Measurements from ENCODE around the gene DCDC1.
"Not testable (repeated sequence)": the region's sequence is repeated elsewhere in the genome, so short reads cannot be mapped to it uniquely, and the experiment has no call there.

Gene DCDC1

DNA sequence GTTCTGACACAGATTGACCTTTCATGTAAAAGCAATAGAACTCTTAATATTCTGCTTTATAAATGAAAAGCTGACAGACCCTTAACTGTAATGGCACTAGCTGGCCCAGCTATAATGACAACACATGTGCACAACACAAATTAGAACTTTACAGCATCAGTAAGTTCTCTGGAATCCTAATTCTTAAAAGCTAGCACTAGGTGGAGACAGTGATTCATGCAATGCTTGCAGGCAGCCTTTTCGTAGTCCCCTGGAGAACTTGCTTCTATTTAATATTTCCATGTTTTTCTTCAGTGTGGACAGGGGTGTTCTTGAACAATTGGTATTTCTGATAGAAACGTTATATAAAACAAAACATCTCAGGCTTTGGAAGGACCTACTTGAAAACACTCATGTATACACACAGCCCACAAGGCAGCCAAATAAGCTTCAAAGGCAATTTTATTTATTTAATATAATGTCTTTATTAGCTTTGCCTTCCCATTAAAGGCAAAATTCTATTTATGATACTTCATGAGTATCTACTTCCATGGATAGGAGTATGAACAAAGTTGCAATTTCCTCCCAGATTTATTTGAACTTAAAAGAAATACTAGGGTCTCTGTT is 409.0 kb downstream of the DCDC1 start:
- Histone ChIP-seq H3K27me3 (ENCODE audit: insufficient read depth, low read length) (no peaks in the 10 kb centered on the region), H3K27ac (ENCODE audit: low read depth, low read length) (no peak overlapping the region), H3K4me3 (ENCODE audit: low read depth, low read length) (no peak overlapping the region)

DNA sequence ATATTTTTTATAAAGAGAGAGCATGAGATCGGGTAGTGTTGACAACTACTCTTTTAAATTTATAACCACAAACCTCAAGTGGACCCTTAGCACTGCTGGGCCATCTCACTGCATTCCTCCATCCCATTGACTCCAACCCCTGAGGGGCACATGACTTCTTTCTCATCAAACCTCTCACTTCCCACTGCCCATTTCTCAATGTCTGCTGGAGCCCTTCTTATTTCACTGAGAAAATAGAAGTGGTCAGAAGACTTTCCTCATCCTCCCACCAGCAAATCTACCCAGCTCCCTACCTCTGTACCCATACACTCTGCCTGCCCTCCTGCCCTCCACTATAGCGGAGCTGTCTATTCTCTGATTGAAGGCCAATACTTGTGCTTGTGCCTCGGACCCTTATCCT is 412.8 kb downstream of the DCDC1 start:
- no peak overlapping the region for H3K4me3 ChIP-seq (ENCODE audit: low read depth, low read length)
- no peaks in the 10 kb centered on the region for H3K79me2 ChIP-seq (ENCODE audit: control insufficient read depth, insufficient read depth, low read length, unreplicated experiment)
- no peaks in the 10 kb centered on the region for H3K4me1 ChIP-seq (ENCODE audit: control insufficient read depth, insufficient read depth, low read length, unreplicated experiment)
- no peaks in the 10 kb centered on the region for H3K27me3 ChIP-seq (ENCODE audit: insufficient read depth, low read length)
- H3K36me3 ChIP-seq (ENCODE audit: insufficient read depth, low read length), result no peaks in the 10 kb centered on the region
- no peak overlapping the region for H2AFZ ChIP-seq (ENCODE audit: low read length, unreplicated experiment)
- H3K27ac ChIP-seq (ENCODE audit: low read depth, low read length), result no peak overlapping the region

More for the DNA sequence above, 409.0 kb downstream of the DCDC1 start:
- H3K36me3 ChIP-seq (ENCODE audit: insufficient read depth, low read length), result no peaks in the 10 kb centered on the region
- H2AFZ ChIP-seq (ENCODE audit: low read length, unreplicated experiment), result no peak overlapping the region
- H3K4me1 ChIP-seq (ENCODE audit: control insufficient read depth, insufficient read depth, low read length, unreplicated experiment), result no peaks in the 10 kb centered on the region
- H3K79me2 ChIP-seq (ENCODE audit: control insufficient read depth, insufficient read depth, low read length, unreplicated experiment), result no peaks in the 10 kb centered on the region

DNA sequence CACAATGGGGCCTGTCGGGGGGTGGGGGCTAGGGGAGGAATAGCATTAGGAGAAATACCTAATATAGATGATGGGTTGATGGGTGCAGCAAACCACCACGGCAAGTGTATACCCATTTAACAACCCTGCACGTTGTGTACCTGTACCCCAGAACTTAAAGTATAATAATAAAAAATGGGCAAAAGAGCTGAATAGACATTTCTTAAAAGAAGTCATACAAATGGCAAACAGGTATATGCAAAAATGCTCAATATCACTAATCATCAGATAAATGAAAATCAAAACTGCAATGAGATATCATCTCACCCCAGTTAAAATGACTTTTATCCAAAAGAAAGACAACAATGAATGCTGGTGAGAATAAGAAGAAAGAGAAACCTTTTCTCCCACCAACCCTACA is 419.7 kb downstream of the DCDC1 start:
- no peaks in the 10 kb centered on the region for H3K4me1 ChIP-seq (ENCODE audit: control insufficient read depth, insufficient read depth, low read length, unreplicated experiment)
- H3K27ac ChIP-seq (ENCODE audit: low read depth, low read length), result no peak overlapping the region
- H3K4me3 ChIP-seq (ENCODE audit: low read depth, low read length), result no peak overlapping the region
- H2AFZ ChIP-seq (ENCODE audit: low read length, unreplicated experiment), result no peak overlapping the region
- H3K79me2 ChIP-seq (ENCODE audit: control insufficient read depth, insufficient read depth, low read length, unreplicated experiment), result no peaks in the 10 kb centered on the region
- H3K36me3 ChIP-seq (ENCODE audit: insufficient read depth, low read length), result no peaks in the 10 kb centered on the region
- no peaks in the 10 kb centered on the region for H3K27me3 ChIP-seq (ENCODE audit: insufficient read depth, low read length)

DNA sequence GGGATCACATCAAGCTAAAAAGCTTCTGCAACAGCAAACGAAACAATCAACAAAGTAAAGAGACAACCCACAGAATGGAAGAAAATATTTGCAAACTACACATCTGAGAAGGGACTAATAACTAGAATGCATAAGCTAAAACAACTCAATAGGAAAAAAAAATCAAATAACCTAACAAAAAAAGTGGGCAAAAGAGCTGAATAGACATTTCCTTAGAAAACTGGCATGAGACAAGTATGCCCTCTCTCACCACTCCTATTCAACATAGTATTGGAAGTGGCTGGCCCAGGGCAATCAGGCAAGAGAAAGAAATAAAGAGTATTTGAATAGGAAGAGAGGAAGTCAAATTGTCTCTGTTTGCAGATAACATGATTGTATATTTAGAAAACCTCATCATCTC is 421.8 kb downstream of the DCDC1 start:
- not testable (repeated sequence) for H3K4me1 ChIP-seq (ENCODE audit: control insufficient read depth, insufficient read depth, low read length, unreplicated experiment); H2AFZ ChIP-seq (ENCODE audit: low read length, unreplicated experiment); H3K36me3 ChIP-seq (ENCODE audit: insufficient read depth, low read length); H3K79me2 ChIP-seq (ENCODE audit: control insufficient read depth, insufficient read depth, low read length, unreplicated experiment); H3K27ac ChIP-seq (ENCODE audit: low read depth, low read length); H3K27me3 ChIP-seq (ENCODE audit: insufficient read depth, low read length); H3K4me3 ChIP-seq (ENCODE audit: low read depth, low read length)

DNA sequence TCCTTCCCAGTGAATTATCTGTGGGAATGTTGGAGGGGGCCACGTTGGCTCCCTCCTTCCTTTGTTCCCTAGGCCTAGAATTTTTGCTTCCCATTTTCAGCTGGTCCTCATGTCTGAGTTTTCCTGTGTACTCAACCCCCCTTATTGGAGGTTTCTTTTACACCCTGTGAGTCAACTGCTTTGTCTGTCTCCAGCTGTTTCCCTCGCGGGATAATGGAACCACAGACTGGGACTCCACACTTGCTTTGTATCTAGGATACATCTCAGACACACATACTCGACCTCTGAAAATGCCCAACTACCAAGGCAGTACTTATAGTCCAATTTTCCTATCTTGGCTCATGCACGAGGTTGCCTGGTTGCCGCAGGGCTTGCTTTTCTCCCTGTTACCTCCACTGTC is 430.7 kb downstream of the DCDC1 start:
- Histone ChIP-seq H3K27me3 (ENCODE audit: insufficient read depth, low read length) (peaks cover 3% of the 10 kb centered on the region; the same call in 1 of the 2 replicates), H2AFZ (ENCODE audit: low read length, unreplicated experiment) (no peak overlapping the region), H3K36me3 (ENCODE audit: insufficient read depth, low read length) (no peaks in the 10 kb centered on the region), H3K27ac (ENCODE audit: low read depth, low read length) (no peak overlapping the region), H3K4me3 (ENCODE audit: low read depth, low read length) (no peak overlapping the region), H3K4me1 (ENCODE audit: control insufficient read depth, insufficient read depth, low read length, unreplicated experiment) (no peaks in the 10 kb centered on the region), H3K79me2 (ENCODE audit: control insufficient read depth, insufficient read depth, low read length, unreplicated experiment) (no peaks in the 10 kb centered on the region)

DNA sequence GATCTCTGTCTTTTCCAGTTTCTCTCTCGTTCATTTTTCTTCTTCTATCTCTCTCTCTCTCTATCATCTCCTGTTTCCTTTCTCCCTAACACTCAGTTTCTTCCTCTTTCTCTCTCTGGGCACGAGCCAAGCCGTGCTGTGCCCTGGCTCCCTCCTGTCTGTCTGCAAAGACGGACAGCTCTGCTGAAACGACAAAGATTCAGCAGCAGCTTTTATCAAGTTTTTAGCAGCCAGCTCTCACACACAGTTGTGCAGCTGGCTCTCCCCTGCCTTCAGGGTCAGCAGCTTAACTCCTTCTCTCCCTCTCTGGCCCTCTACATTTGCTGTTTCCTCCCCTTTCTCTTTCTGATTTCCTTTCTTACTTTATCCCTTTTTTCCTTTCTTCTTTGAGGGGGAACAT is 431.4 kb downstream of the DCDC1 start:
- H3K4me1 ChIP-seq (ENCODE audit: control insufficient read depth, insufficient read depth, low read length, unreplicated experiment), result no peaks in the 10 kb centered on the region
- peaks cover 3% of the 10 kb centered on the region; the same call in 1 of the 2 replicates for H3K27me3 ChIP-seq (ENCODE audit: insufficient read depth, low read length)
- no peaks in the 10 kb centered on the region for H3K79me2 ChIP-seq (ENCODE audit: control insufficient read depth, insufficient read depth, low read length, unreplicated experiment)
- no peaks in the 10 kb centered on the region for H3K36me3 ChIP-seq (ENCODE audit: insufficient read depth, low read length)
- no peak overlapping the region for H3K4me3 ChIP-seq (ENCODE audit: low read depth, low read length)
- H2AFZ ChIP-seq (ENCODE audit: low read length, unreplicated experiment), result no peak overlapping the region
- no peak overlapping the region for H3K27ac ChIP-seq (ENCODE audit: low read depth, low read length)

DNA sequence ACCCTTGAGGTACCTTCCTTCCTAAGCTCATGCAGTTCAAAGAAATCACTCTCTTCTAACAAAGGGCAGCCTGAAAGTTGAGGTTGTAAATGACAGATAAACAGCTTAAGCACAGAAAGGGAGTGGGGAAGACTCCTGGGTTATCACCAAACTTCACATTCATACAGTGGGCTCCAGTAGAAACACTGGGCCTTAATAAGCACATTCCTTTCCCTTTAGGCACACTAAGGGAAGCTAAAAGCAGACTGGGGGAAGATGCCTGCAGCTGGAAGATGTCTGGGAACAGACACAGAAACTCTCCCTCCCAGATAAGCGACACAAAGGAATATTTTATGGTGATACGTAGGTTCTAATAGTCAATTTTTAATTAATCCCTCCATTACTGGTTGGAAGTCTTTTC is 433.0 kb downstream of the DCDC1 start:
- Histone ChIP-seq H3K27ac (ENCODE audit: low read depth, low read length) (no peak overlapping the region), H3K4me1 (ENCODE audit: control insufficient read depth, insufficient read depth, low read length, unreplicated experiment) (no peaks in the 10 kb centered on the region), H2AFZ (ENCODE audit: low read length, unreplicated experiment) (no peak overlapping the region), H3K27me3 (ENCODE audit: insufficient read depth, low read length) (no peaks in the 10 kb centered on the region), H3K4me3 (ENCODE audit: low read depth, low read length) (no peak overlapping the region), H3K79me2 (ENCODE audit: control insufficient read depth, insufficient read depth, low read length, unreplicated experiment) (no peaks in the 10 kb centered on the region), H3K36me3 (ENCODE audit: insufficient read depth, low read length) (no peaks in the 10 kb centered on the region)

DNA sequence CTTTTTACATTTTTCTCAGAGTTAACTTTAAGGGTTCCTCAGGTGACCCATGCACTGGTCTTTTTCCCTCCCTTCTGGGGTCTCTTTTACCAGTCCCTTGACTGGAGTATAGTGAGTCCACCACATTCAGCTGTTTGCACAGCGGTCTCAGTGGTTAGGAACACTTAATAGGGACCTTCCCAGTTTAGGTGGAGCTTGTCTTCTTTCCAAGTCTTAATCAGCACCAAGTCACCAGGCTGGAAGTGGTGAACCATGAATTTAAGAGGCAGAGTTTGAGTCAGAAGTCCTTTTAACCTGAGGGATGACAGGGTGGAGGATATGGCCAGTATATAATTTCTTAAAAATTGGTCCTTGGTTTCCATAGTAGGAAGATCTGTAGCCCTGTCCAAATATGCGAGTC is 433.7 kb downstream of the DCDC1 start:
- Histone ChIP-seq H3K27ac (ENCODE audit: low read depth, low read length) (no peak overlapping the region), H3K4me3 (ENCODE audit: low read depth, low read length) (no peak overlapping the region), H2AFZ (ENCODE audit: low read length, unreplicated experiment) (no peak overlapping the region), H3K79me2 (ENCODE audit: control insufficient read depth, insufficient read depth, low read length, unreplicated experiment) (no peaks in the 10 kb centered on the region), H3K4me1 (ENCODE audit: control insufficient read depth, insufficient read depth, low read length, unreplicated experiment) (no peaks in the 10 kb centered on the region), H3K27me3 (ENCODE audit: insufficient read depth, low read length) (no peaks in the 10 kb centered on the region), H3K36me3 (ENCODE audit: insufficient read depth, low read length) (no peaks in the 10 kb centered on the region)

DNA sequence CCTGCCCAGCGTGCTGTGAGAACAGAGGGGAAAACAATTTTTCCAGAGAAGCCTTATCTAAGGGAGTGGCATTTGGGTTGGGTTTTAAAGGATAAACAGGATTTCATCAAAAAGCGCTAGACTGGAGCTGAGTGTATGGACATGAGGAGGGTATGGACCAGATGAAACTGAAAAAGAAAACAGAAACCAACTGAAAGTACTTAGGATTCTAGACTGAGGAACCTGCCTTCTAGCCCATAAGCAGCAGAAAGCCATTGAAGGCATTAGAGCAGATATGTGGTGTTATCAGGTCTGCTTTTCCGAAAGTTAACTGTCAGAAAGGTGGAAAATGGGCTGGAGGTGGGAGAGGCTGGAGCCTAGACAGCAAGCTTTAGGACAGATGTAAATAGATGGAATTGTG is 443.4 kb downstream of the DCDC1 start:
- Histone ChIP-seq H2AFZ (ENCODE audit: low read length, unreplicated experiment) (no peak overlapping the region), H3K27ac (ENCODE audit: low read depth, low read length) (no peak overlapping the region), H3K79me2 (ENCODE audit: control insufficient read depth, insufficient read depth, low read length, unreplicated experiment) (no peaks in the 10 kb centered on the region), H3K27me3 (ENCODE audit: insufficient read depth, low read length) (peaks cover 11% of the 10 kb centered on the region), H3K36me3 (ENCODE audit: insufficient read depth, low read length) (no peaks in the 10 kb centered on the region), H3K4me3 (ENCODE audit: low read depth, low read length) (no peak overlapping the region), H3K4me1 (ENCODE audit: control insufficient read depth, insufficient read depth, low read length, unreplicated experiment) (no peaks in the 10 kb centered on the region)

DNA sequence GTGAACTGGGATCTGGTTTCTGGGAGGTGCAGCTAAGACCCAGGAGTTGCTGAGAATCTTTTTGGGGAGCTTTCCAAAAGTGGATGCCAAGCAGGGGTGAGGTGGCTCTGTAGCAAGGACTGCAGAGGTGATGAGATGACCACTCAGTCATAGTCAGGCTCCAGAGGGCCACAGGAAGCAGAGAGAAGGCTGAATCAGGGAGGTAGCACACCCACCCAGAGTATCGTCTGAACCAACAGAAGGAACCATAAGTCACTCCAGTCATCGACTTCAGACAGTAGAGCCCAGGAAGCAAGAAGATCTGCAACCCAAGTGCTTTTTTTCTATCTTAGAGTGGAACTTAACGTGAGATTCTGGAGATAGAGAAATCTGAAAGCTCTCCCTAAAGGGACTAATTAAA is 447.7 kb downstream of the DCDC1 start:
- Histone ChIP-seq H3K4me1 (ENCODE audit: control insufficient read depth, insufficient read depth, low read length, unreplicated experiment) (no peaks in the 10 kb centered on the region), H3K36me3 (ENCODE audit: insufficient read depth, low read length) (no peaks in the 10 kb centered on the region), H3K4me3 (ENCODE audit: low read depth, low read length) (no peak overlapping the region), H2AFZ (ENCODE audit: low read length, unreplicated experiment) (no peak overlapping the region), H3K27me3 (ENCODE audit: insufficient read depth, low read length) (peaks cover 41% of the 10 kb centered on the region), H3K79me2 (ENCODE audit: control insufficient read depth, insufficient read depth, low read length, unreplicated experiment) (no peaks in the 10 kb centered on the region), H3K27ac (ENCODE audit: low read depth, low read length) (no peak overlapping the region)

DNA sequence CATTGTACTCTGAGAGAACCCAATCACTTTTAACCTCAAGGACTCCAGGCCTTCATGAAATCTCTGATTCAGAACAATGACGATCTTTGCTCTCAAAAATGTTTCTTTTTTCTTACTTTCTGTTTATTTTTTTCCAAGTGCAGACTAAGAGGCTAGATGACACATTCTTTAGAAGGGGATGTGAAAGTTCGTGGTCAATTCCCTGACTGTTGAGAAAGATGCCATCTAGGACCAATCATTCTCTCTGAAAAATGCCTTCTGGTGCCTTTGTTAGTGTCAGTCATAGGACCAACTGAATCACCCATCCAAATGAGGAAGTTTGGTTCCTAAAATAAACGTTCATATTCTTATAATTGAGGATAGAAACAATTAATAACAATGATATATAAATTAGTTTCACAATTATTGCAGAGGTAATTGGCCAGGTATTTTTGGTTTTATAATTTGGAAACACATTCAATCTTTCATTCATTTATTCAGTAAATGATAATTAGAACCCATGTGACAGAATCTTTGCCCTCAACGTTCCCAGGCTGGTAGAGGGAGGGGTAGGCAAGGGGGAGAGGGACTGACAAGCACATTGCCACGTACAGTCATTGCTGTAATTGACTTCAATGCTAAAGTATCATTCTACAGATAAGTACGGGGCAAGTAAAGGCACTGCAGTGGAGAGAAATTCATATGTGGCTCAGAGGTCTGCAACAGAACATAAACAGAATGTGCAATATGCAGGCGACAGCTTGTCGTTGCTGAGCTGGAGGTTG is 450.0 kb downstream of the DCDC1 start:
- Histone ChIP-seq H3K79me2 (ENCODE audit: control insufficient read depth, insufficient read depth, low read length, unreplicated experiment) (no peaks in the 10 kb centered on the region), H3K4me1 (ENCODE audit: control insufficient read depth, insufficient read depth, low read length, unreplicated experiment) (no peaks in the 10 kb centered on the region), H2AFZ (ENCODE audit: low read length, unreplicated experiment) (no peak overlapping the region), H3K27me3 (ENCODE audit: insufficient read depth, low read length) (peaks cover 62% of the 10 kb centered on the region), H3K27ac (ENCODE audit: low read depth, low read length) (no peak overlapping the region), H3K36me3 (ENCODE audit: insufficient read depth, low read length) (no peaks in the 10 kb centered on the region), H3K4me3 (ENCODE audit: low read depth, low read length) (no peak overlapping the region)
